Endothelial cell of umbilical vein (primary cell): ENCODE results near the gene SCGB1D1. TPM values are rescaled to one million over a fixed set of nuclear protein-coding genes. Genes with fewer than 3 reads are reported as not detected.
"Not testable (repeated sequence)": the region's sequence is repeated elsewhere in the genome, so short reads cannot be mapped to it uniquely, and the experiment has no call there.

Source experiments
- BruUV-seq: library from RNA; stranded (reverse); fragments of 400-500 nt; replicated peaks from 2 replicates; lab custom pipeline; 2021; lab: Mats Ljungman, UMichigan
- CTCF ChIA-PET: fragments of 300-600, 350-600 bp; sonication (Branson Sonifier 250); formaldehyde crosslinking; loops from one replicate; lab custom pipeline; 2021; ENCODE audit warnings: antibody characterized with exemption, inconsistent platforms; lab: Charles Lee
- POLR2A ChIA-PET: fragments of 300-600, 350-600 bp; sonication (Branson Sonifier 250); formaldehyde crosslinking; loops from one replicate; lab custom pipeline; 2021; ENCODE audit warnings: antibody characterized with exemption, inconsistent platforms; lab: Charles Lee
- DNase-seq: peaks from one replicate; pipeline ENCODE4 v3.0.0-alpha.2; 2011; ENCODE audit warnings: low read depth, low spot score
- FAIRE-seq: peaks from 2 replicates; lab custom pipeline; 2011; peaks lifted over from hg19 to GRCh38; lab: Jason Lieb, UNC
- H2AFZ ChIP-seq: 2 replicates; pipeline ENCODE4 v1.6.0; 2012; ENCODE audit warnings: low read depth, low read length, control low read depth, inconsistent platforms
- H3K27ac ChIP-seq: 2 replicates; pipeline ENCODE4 v1.5.1; 2011; ENCODE audit warnings: low read depth, mild to moderate bottlenecking, control low read depth, low read length, moderate library complexity; ENCODE audit not compliant: insufficient read depth
- H3K27me3 ChIP-seq, 2 experiments: 2 replicates each; pipeline versions ENCODE4 v1.6.0 to v1.6.1; 2011; ENCODE audit warnings: low read length in 2 of 2, mixed read lengths in 1 of 2; ENCODE audit not compliant: control insufficient read depth in 2 of 2, insufficient read depth in 2 of 2
- H3K36me3 ChIP-seq, 2 experiments: 2 replicates in 1 of 2; 3 replicates in 1 of 2; pipeline ENCODE4 v1.5.1; 2011; ENCODE audit warnings: low read length in 2 of 2, mild to moderate bottlenecking in 1 of 2, moderate library complexity in 1 of 2; ENCODE audit not compliant: control insufficient read depth in 2 of 2, insufficient read depth in 2 of 2; ENCODE audit errors: extremely low read depth in 1 of 2
- H3K4me1 ChIP-seq: 3 replicates; pipeline ENCODE4 v1.5.1; 2011; ENCODE audit warnings: mild to moderate bottlenecking, low read length; ENCODE audit not compliant: control insufficient read depth, insufficient read depth; ENCODE audit errors: extremely low read depth
- H3K4me2 ChIP-seq: 2 replicates; pipeline ENCODE4 v1.6.1; 2011; ENCODE audit warnings: low read length, control low read depth, mixed read lengths; ENCODE audit not compliant: insufficient read depth
- H3K4me3 ChIP-seq, 3 experiments: fragments of 200-600 bp in 1 of 3; sonication (generic), shearing (Covaris generic) in 1 of 3; replicated peaks in 1 of 3; 2 replicates each; pipeline ENCODE4 v1.5.1; 2011 to 2016; ENCODE audit warnings: control low read depth in 3 of 3, low read length in 3 of 3, mild to moderate bottlenecking in 2 of 3, inconsistent platforms in 1 of 3, low read depth in 1 of 3, moderate library complexity in 1 of 3; ENCODE audit not compliant: insufficient read depth in 1 of 3
- H3K79me2 ChIP-seq: 2 replicates; pipeline ENCODE4 v1.6.0; 2012; ENCODE audit warnings: low read length, inconsistent platforms; ENCODE audit not compliant: control insufficient read depth, insufficient read depth
- H3K9ac ChIP-seq: replicated peaks from 2 replicates; pipeline ENCODE3; 2011; ENCODE audit warnings: low read length, control low read depth; ENCODE audit not compliant: insufficient read depth; ENCODE audit errors: extremely low read depth
- H3K9me1 ChIP-seq: replicated peaks from 3 replicates; pipeline ENCODE4 v1.6.0; 2011; ENCODE audit warnings: mild to moderate bottlenecking, low read length; ENCODE audit not compliant: control insufficient read depth, insufficient read depth; ENCODE audit errors: extremely low read depth
- H3K9me3 ChIP-seq: replicated peaks from 2 replicates; pipeline ENCODE4 v1.5.1; 2012; ENCODE audit warnings: low read length, inconsistent platforms; ENCODE audit not compliant: control insufficient read depth, insufficient read depth
- H4K20me1 ChIP-seq: replicated peaks from 2 replicates; pipeline ENCODE3; 2011; ENCODE audit warnings: mild to moderate bottlenecking, low read length; ENCODE audit not compliant: control insufficient read depth, insufficient read depth; ENCODE audit errors: extremely low read depth
- FOS ChIP-seq: IDR thresholded peaks from 2 replicates; pipeline ENCODE4 v1.6.1; 2011; ENCODE audit warnings: mild to moderate bottlenecking, low read length, moderate library complexity, borderline replicate concordance; ENCODE audit not compliant: insufficient read depth
- GATA2 ChIP-seq: IDR thresholded peaks from 2 replicates; pipeline ENCODE4 v1.7.0; 2011; ENCODE audit warnings: low read depth, mild to moderate bottlenecking, moderate library complexity, mixed read lengths, low read length; ENCODE audit not compliant: insufficient read length, insufficient read depth
- JUN ChIP-seq: IDR thresholded peaks from 2 replicates; pipeline ENCODE4 v1.6.1; 2011; ENCODE audit warnings: borderline replicate concordance, low read depth; ENCODE audit not compliant: insufficient read length, insufficient read depth
- POLR2A ChIP-seq: IDR thresholded peaks from 2 replicates; pipeline ENCODE4 v1.6.1; 2012; ENCODE audit warnings: low read depth, mild to moderate bottlenecking, control low read depth, low read length
- dilution Hi-C: fragments of 300-500 bp; cut with MboI; formaldehyde crosslinking; loops from one replicate; pipeline ENCODE4 v1.15.0; 2019; ENCODE audit warnings: low sequenced_read_pairs; ENCODE audit not compliant: extremely low pct_ligation_motif_present
- intact Hi-C: fragments of 100-400 bp; cut with micrococcal nuclease; formaldehyde crosslinking; loops from one replicate; pipeline ENCODE4 v1.10.0; 2022
- polyA plus RNA-seq, 4 experiments: library from polyadenylated mRNA; depleted of rRNA in 3 of 4; stranded (reverse) in 3 of 4; unstranded in 1 of 4; fragments of >200 nt; gene quantifications; 2 replicates each; pipeline versions ENCODE4 v1.2.1 to v1.2.3, GENCODE V29; 2011 to 2012; ENCODE audit warnings: missing spikeins in 1 of 4
- total RNA-seq: library from RNA; stranded (reverse); gene quantifications from 2 replicates; pipeline ENCODE4 v1.2.3, GENCODE V29; 2021
- TF ChIP-seq, protein P1 (sequence below): IDR thresholded peaks from 2 replicates; pipeline ENCODE4 v1.6.1; 2011; ENCODE audit not compliant: insufficient read depth, insufficient read length

The SCGB1D1 gene
- total and polyA plus RNA-seq, 2 donors (not counting 3 experiments of a cell fraction or from before 2014, with no cell fraction given), result not detected

DNA sequence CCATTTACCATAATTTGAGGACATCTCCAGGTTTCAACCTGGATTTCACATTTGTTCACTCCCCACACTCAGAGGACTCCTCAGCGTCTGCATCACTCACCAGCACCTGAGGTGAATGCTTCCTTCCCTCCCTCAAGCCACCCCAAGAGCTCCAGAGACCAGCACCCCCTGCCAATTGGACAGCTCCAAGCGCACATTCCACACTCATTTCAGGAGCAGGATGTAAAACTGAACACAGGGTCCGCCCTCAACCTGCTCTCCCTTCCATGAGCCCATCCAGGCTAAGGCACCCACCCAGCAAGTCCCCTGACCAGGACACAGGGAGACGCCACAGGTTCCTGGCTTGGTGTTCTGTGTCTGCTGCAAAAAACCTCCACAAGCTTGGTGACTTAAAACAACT lies 3.9 kb downstream of the SCGB1D1 start:
- Histone ChIP-seq H3K27me3 (peaks cover 13 to 20% of the 10 kb centered on the region in 2 experiments), H2AFZ (no peak overlapping the region), H3K4me3 (no peak overlapping the region), H3K9me1 (no peaks in the 10 kb centered on the region), H3K4me1 (no peaks in the 10 kb centered on the region), H3K79me2 (no peaks in the 10 kb centered on the region), H3K9ac (no peak overlapping the region), H3K36me3 (no peaks in the 10 kb centered on the region), H3K4me2 (no peak overlapping the region), H3K9me3 (no peaks in the 10 kb centered on the region), H4K20me1 (no peaks in the 10 kb centered on the region), H3K27ac (no peak overlapping the region)
- TF ChIP-seq, protein P1, sequence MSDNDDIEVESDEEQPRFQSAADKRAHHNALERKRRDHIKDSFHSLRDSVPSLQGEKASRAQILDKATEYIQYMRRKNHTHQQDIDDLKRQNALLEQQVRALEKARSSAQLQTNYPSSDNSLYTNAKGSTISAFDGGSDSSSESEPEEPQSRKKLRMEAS, result no peak
- no peak for TF ChIP-seq GATA2
- no peak for TF ChIP-seq POLR2A
- TF ChIP-seq JUN, result no peak
- TF ChIP-seq FOS, result no peak
- no peak for FAIRE-seq
- intact Hi-C loops, result no loop called here
- DNase-seq, result no peak
- dilution Hi-C loops, result no loop called here
- CTCF ChIA-PET, result interaction anchor here (1.0 kb wide), 2 partner anchors 22 to 41 kb away, joined by 3 to 4 read pairs; no protein-coding TSS in a partner anchor
- BruUV-seq, result no TSS peak
- POLR2A ChIA-PET, result interaction anchor here (0.6 kb wide), 1 partner anchor 117 kb away, joined by 6 read pairs; no protein-coding TSS in a partner anchor

DNA sequence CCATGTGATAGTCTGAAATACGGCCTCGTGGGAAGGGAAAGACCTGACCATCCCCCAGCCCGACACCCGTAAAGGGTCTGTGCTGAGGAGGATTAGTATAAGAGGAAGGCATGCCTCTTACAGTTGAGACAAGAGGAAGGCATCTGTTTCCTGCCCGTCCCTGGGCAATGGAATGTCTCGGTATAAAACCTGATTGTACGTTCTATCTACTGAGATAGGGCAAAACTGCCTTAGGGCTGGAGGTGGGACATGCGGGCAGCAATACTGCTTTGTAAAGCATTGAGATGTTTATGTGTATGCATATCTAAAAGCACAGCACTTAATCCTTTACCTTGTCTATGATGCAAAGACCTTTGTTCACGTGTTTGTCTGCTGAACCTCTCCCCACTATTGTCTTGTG lies 5.0 kb downstream of the SCGB1D1 start:
- H2AFZ ChIP-seq, result not testable (repeated sequence)

More for the DNA sequence above, 5.0 kb downstream of the SCGB1D1 start:
- H3K36me3 ChIP-seq, H3K4me1 ChIP-seq, CTCF ChIA-PET, DNase-seq, dilution Hi-C loops, H3K9ac ChIP-seq, H4K20me1 ChIP-seq, H3K4me3 ChIP-seq, POLR2A ChIA-PET, intact Hi-C loops, BruUV-seq, H3K27ac ChIP-seq, H3K4me2 ChIP-seq, H3K9me1 ChIP-seq, H3K9me3 ChIP-seq, H3K79me2 ChIP-seq, FAIRE-seq: not testable (repeated sequence)
- peaks cover 17 to 28% of the 10 kb centered on the region in 2 experiments for H3K27me3 ChIP-seq
